ENCODE data around the gene ATP13A4.

ATP13A4 gene

DNA sequence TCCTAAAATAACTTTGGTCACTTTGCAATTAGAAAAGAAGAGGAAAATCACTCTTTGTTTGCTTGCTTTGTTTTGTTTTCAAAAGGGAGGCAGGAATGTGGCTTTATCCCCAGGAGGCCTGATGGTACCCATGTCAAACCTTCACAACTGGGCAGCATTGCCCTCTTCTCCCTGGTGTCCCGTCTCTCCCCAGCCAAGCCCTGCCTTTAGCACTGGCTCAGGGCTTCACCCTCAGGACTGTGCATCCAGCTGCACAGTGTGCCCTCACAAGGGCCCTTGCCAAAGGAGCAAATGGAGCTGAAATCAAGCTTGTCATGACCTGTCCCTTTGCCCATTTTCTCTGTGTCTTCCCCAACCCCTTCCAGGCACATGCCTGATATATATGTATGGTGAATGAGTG, 147.0 kb downstream of the ATP13A4 start:
- DNase-seq: no peak

DNA sequence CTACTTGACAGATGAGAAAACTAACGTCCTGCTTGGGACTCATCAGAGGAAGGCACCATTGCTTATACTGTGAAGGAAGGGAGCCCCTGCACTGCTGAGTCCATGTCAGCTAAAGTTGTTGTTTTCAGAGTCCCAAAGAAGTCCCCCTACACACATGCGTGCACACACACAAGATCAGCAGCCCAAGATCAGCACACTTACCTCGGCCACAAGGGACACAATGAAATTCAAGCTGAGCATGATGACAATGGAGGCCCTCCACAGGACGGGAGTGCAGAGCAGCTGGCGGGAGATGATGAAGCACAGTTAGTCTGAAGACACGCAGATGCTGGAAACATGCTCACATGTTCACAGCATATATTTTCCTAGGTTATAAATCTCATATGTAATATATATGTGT, 147.6 kb downstream of the ATP13A4 start:
- no peak for DNase-seq

DNA sequence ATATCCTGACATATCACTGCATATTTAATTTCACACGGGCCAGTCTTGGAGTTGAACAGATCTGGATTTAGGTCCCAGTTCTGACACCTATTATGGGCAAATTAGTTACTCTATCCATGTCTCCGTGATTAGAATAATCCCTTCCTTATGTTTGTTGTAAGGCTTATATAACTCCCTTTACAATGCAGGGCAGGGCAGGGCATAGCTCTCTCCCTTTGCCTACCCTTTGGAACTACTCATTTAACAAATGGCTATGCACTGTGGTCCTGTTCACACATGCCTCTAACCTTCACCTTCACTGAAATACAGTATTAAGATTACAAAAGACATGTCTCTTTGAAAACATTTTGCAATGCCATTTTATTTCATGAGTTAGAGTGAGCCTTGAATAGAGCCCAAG, 151.4 kb downstream of the ATP13A4 start:
- no peak for DNase-seq

DNA sequence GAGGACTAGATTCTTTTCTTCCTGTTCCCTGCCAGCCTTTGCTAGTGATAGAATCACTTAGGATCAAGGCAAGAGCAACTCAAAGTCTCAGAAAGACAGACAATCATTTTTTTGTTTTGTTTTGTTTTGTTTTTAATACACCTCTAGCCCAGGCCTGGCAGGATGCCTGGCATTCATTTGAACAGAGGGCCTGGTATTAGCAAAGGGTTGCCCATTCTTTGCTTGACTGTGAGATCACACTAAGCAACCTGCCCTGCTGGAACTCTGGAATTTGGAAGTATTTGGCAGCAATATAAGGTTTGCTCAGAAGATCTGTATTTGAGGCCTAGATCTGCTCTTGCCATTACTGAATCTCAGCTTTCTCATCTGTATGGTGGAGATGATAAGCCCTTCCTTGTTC, 154.4 kb downstream of the ATP13A4 start:
- peak in 9 of 56 donors; percentile 0 to 37 (median 9) for DNase-seq

DNA sequence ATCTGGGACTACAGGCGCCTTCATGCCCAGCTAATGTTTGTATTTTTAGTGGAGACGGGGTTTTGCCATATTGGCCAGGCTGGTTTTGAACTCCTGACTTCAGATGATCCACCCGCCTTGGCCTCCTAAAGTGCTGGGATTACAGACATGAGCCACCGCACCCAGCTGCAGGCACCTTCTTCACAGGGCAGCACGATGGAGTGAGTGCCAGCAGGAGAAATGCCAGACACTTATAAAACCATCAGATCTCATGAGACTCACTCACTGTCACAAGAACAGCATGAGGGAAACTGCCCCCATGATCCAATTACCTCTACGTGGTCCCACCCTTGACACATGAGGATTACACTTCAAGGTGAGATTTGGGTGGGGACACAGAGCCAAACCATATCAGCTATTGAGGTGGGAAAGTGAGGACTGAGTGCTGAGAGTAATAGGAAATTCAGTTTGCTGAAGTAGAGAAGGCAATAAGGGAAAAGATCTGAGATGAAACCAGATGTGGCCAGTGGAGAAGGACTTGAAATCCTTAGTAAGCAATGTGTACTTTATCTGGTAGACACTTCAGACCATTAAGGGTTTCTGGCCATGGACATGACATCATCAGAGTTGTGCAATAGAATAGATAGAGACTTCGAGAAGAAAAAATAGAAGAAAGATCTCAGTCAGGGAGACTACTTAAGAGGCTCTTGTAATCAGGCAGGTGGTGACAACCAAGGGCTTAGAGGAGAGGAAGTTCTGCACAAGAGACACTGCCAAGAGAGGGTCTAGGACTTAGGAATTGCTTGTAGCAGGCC, 158.0 kb downstream of the ATP13A4 start:
- DNase-seq: no peak

DNA sequence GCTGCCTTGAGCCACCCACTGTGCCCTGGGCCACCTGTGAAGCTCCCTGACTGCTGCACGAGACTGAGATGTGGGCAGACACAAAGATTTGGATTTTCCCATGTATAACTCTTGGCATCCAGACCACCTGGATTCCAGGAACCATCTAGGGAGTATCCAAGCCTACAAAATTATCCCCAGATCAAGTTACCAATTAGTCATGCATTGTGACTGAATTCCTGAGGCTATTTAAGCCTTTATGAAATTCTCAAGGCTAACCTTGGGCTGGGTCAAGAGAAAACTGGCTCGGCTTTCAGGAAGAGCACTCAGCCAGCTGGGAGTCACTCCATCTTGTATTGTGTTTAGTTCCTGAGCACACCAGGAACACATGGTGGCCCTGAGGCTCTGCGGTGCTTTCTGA, 162.8 kb downstream of the ATP13A4 start:
- DNase-seq: no peak

DNA sequence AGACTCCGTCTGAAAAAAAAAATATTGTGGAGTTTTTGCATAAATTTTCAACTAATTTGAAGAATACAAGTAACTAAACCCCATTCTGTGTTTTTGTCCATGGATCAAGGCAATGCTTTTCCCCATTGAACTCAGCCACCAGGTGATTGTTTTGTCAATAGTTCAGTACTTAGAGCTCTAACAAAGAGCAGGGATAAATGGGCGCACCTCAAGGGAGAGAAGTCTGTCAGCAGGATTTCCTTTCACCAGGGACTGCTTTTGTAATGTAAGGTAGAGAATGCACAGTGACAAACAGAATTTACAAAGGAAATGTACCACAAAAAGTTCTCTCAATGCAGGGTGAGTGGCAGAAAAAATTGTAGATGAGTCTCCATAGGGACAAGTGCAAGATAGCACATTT, 165.4 kb downstream of the ATP13A4 start:
- DNase-seq: no peak

DNA sequence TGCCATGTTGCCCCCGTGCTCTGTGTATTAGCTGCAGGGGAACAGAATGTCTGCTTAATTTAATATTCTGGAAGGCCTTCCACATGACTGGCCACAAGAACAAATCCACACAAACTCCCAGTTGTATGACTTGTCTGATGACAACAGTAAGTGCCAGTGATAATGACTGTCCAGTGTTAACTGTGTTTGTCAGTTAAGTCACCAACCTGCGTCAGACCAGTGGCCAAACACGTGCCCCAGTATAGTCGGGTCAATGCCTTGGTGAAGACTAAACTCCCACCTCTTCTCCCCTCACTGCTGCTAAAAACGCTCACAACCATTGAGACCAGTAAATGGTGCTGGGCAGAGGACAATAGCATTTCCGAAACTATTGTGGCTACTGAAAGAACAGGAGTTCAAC, 166.3 kb downstream of the ATP13A4 start:
- DNase-seq: no peak

DNA sequence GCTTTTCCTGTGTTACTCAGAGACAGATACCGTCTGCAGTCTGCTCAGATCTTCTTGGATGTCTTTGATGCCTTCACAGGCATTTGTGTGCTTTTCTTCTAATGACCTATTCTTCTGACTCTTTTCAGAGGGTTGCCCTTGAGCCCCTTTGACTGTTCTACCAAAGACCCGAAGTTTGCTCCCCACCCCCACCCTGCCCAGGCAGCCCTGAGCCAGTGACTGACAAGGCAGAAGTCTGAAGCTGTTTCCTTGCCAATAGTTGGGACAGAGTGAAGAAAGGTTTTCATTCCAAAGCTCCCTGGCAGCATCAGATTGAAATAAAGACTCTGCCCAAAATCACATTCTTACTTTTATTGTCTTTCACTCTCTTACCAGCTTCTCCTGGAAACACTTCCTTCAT, 167.1 kb downstream of the ATP13A4 start:
- no peak for DNase-seq

DNA sequence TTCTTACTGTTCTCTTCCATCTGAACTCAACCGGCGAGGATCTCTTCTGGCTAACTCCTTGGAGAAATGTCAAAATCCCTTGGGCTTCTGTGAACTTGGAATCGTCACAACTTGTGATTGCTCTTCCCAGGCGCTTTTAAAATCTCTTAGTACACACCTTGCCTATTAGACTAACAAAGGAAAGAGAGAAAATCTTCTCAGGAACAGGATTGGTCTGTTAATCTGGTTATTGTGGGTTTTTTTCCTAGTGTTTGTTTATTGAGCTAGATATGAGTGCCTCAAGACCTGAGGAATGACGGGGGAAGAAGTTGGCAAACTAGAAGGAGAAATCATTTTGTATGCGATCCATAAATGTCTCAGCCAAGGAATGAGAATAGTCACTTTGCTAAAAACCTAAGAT, 176.0 kb downstream of the ATP13A4 start, which contains the start of gene ATP13A5:
ATP13A5 (minus strand) TSS at position 48 of the 400 bp plus-strand sequence; CDS start at position 20, 28 bp downstream.
- DNase-seq: no peak

DNA sequence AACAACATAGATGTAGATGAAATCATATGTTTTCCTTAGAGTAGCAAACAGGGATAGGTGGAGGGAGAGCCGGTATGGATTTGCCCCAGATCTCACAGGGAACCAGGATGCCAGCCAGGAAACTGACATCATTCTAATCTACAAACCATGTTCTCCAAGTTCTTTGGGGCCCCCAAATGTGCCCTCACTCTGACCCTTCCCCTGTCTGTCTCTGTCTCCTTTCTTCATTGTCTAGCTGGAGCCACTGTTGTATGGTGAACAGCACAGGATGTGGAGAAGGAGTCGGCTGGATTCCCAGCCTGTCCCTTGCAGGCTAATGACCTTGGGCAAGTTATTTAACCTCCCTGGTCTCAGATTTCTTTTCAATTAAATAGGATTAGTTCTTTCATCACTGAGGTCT, 177.1 kb downstream of the ATP13A4 start:
- no peak for DNase-seq

DNA sequence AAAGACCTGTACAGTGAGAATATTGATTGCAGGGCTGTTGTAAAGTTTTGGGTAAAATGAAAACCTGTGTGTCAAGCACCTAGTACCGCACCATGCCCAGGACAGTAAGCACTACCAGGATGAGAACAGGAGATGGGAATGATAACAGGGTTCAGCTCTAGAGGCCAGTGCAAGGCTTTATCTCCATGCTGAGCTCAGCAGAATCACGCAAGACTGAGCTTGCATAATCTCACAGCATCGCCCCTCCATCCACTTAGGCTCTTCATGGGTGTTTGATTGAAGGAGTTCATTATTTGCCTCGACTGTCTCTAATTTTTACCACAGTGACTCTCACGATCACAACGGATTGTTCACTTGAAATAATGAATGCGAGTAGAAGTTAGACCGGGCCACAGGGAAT, 179.1 kb downstream of the ATP13A4 start:
- DNase-seq: no peak

DNA sequence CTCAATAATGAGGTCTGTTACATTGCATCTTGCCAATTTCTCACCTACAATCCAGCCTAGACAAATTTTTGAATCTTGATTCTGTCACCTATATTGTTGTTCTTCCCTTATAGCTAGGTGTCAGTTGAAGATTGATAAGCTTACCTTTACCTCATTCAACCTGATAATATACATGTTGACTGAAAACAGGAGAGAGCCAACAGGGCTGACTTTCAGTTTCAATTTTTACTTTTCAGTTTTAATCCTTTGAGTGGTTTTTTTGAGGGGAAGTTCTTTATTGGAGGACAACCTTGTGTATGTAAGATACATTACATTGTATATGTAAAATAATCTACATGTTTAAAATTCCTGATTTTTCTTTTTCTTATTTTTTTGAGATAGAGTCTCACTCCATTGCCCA, 181.9 kb downstream of the ATP13A4 start:
- DNase-seq: no peak

DNA sequence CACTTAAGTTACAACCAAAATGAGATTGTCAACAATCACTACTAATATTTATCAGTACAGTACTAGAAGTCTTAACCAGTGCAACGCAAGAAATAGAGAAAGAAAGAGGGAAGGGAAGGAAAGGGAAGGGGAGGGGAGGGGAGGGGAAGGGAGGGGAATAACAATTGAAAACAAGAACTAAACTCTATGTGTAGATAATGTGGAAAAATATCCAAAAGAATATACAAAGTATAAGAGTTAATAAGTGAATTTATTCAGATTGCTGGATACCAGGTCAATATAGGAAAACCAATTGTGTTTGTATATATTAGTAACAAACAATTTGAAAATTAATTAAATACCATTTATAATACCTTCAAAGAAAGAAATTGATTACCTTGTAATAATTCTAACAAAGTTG, 186.8 kb downstream of the ATP13A4 start:
- no peak for DNase-seq

DNA sequence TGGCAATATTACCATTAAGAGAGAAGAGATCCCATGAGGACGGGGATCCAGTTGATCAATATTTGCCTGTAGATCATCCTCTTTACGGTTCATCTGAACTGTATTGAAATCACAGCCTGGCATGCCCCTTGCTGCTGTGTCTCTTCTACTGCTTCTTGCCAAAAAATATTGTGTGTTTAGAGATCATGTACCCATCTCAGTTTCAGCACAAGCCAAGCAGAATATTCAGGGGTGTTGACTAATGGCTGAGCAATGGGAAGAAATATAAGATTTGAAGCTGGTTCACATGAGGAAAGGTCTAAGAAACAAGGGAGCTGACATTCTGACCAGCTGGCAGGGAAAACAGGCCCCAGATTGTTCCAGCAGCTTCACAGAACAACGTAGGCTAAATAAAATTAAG, 197.4 kb downstream of the ATP13A4 start:
- no peak for DNase-seq

DNA sequence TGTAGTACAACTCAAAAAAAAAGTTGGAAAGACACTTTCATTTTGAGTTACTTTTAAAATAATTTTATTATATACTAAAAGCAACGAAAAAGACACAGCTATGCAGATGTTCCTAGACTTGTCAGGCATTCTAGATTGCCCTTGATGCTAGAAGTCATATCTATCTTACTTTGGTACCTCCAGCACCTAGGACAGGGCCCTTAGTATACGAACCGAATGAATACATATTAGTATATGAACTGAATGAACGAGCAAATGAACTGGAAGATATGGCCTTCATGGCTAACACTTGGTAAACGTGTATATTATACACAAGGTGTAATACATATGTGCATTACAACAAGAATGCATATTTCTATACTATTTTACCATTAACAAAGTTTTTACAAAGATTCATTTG, 200.3 kb downstream of the ATP13A4 start:
- DNase-seq: no peak

Data from nucleus accumbens (tissue), 56 donors.